GM18868 (cell line): ENCODE data around the gene SSBP4.

ENCODE experiments used
- ATAC-seq: cut with Tn5 transposase; IDR thresholded peaks from one replicate; pipeline ENCODE4 v1.9.1; 2021; ENCODE audit warnings: mild to moderate bottlenecking, moderate library complexity; ENCODE audit not compliant: unreplicated experiment

Gene SSBP4

DNA sequence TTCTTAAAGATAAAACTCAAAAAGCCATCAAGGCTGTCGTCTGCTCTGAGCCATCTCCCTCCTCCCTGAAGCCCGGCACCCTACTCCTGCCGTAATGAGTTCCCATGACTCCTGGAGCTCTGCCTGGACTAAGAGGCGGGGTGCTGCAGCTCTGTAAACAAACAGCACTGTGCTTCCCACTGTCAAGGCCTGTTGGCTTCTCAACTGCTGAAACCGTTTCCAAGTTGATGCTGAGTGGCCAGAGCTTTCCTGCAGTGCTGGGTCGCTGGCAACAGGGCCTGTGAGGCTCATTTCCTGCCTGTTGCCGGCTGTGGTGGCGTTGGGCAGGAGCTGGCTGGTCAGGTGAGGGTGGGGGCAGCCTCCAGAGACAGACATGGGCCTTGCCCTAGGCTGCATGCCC, 45.4 kb downstream of the SSBP4 start:
- no peak for ATAC-seq

- no peak for ATAC-seq
These were observed 46.2 kb downstream of the SSBP4 start for GRCh38 chr19:18465214-18465963.

GRCh38 chr19:18465964-18466339, 46.8 kb downstream of the SSBP4 start:
- no peak for ATAC-seq

- ATAC-seq: no peak
These were observed 47.2 kb downstream of the SSBP4 start for GRCh38 chr19:18466354-18466753.

DNA sequence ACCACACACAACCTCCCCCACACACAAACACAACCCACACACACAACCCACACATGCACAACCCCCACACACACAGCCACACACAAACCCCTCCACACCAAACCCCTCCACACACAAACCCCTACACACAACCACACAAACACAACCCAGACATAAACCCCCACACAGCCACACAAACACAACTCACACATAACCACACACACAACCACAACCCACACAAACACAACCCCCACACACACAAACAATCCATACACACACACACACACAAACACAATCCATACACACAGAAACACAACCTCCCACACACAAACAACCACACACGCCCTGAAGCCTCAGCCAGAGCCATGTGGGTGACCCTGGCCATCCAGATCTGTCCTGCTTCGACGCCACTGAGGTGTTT, 48.8 kb downstream of the SSBP4 start:
- ATAC-seq: no peak

DNA sequence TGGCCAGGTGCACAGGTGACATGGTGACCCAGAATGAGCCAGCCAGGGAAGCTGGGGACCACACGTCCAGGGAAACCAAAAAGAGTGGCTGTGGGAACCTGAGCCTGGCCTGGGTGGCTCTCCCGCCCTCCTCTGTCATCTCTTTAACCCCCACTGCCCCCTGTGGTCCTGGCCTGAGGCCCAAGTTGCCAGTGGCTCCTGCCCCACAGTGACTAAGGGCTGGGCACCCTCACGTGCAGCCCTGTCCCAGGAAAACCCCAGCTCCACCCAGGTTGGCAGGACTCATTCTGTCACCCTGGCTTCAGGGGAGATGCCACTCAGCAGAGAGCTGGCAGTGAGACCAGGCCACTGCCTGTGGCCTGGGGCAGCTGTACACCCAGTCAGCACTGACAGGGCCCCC, 49.3 kb downstream of the SSBP4 start:
- ATAC-seq: no peak

DNA sequence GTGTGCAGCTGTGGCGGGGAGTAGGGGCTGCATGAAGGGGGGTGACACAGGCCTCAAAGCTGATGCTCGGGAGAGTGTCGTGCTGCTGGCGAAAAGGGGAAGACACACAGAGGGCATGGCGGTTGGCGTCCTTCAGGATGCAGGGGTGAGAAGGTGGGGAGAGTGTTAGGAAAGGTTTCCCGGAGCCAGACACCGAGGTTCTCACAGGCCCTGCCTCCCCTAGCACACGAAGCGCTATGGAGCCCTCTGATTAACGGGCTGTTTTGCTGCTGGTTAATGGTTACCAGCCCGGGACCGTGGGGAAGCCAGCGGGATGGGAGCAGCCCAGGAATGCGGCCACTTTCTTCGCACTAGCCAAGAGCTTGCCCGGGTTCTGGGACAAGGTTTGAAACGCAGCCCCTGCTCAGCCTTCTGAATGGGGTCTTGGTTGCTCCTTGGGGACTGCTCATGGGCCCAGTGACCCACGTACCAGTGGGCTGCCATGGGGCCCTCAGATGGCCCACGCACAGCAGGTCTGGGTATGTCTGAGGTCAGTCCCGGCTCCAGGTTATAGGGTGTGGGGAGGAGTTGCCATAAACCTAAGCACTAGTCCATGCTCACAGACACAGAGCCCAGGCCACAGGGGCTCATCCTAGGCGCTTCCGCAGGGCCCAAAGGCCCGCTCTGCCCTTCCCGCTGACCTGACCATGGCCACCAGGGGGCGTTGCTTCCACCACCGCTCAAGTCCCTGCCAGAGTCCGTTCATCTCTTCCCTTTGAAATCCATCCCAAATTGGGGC, 50.1 kb downstream of the SSBP4 start:
- no peak for ATAC-seq

GRCh38 chr19:18470787-18471186, 51.6 kb downstream of the SSBP4 start:
- ATAC-seq: no peak

- no peak for ATAC-seq
These were observed 54.0 kb downstream of the SSBP4 start for GRCh38 chr19:18473003-18473705.

DNA sequence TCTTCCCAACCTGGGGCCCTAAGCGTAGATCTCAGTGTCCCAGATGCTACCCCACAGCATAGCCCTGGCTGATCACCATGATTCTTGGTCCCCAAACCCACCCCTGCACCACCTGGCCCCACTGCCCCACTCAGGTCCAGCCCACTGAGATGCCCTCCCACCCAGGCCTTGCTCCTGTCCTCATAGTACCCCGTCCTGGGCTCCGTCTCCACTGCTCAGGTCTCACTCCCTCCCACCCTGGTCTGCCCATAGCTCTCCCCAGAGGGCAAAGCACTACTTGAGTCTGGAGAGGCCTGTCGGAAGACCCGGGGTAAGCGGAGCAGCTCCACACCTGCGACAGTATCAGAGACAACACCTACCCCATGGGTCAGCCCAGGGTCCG, 54.5 kb downstream of the SSBP4 start:
- ATAC-seq: no peak

DNA sequence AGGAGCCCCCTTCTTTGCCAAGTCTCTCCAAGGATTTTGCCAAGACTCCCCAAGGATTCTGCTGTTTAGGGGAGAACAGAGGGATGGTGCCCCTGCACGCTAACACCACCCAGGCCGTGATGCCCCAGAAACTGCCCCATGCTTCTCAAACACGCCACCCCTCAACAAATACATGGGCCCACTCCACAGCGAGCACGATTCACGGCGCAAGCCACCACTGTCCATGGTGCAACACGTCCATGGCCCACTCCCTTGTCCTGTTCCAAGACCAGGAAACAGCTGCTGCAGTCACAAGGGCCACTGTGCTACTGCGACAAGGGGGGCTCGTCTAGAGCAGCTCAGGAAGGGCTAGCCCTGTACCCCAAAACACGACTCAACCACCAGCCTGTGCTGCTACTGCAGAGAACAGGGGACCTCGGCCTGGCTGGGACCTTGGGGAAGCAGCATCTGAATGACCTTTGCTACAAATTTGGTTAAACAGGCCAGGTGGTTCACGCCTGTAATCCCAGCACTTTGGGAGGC, 55.2 kb downstream of the SSBP4 start:
- ATAC-seq: no peak

DNA sequence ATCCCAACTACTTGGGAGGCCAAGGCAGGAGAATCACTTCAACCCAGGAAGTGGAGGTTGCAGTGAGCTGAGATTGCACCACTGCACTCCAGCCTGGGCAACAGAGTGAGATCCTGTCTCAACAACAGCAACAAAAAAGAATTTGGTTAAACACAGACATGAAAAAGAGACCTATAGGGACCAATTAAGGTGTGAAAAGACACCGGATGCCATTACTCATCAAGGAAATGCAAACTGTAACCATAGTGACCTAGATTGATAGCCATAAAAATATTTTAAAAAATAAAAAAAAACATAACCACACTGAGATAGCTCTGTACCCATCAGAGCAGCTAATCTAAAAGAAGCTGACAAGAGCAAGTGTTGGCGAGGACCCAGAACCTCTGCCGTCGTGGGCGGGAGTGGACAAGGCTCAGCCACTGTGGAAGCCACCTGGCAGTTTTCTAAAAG, 55.8 kb downstream of the SSBP4 start:
- no peak for ATAC-seq

DNA sequence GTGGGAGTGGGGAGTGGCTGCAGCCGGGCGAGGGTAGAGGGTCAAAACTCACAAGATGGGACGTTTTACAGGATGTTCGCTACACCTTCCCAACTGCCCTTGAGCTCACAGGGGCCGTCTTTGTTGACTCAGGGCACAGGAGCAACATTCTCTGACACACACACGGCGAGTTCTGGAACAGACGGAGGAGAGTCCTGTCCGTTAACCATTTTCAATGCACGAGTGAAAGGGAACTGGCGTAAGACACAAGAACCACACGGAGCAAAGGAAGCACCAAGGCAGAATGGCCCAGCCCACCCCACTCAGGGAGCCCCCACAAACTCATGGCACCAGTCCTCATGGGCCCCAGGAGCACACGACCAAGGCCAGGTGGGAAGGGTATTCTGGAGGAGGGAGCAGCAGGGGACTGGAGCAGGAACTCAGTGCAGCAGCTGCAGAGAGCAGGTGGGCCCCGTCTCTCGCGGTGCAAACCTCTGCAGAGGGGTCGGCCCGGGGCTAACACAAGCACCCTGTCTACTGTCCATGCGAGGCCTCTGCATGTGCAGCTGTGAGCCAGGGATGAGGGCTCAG, 56.6 kb downstream of the SSBP4 start:
- no peak for ATAC-seq

- no peak for ATAC-seq
These were observed 57.4 kb downstream of the SSBP4 start for GRCh38 chr19:18476507-18477041.

- no peak for ATAC-seq
These were observed 58.0 kb downstream of the SSBP4 start for GRCh38 chr19:18477042-18477779.

DNA sequence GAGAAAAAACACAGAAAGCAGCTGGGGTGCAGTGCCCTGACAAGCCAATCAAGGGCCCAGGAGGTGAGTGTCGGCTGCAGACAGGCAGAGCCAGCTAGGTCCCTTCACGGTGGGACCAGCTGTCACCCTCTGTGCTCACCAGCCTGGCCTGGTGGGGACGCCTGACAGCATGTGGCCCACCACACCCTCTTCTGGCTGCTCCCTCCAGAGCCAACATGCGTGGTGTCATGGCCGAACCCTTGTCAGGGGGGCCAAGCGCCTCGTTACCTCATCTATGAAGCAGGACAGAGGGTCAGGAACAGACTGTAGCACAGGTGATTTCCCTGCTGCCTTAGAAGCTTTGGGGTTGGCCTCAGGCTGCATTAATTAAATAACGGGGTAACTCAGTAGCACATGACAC, 58.8 kb downstream of the SSBP4 start:
- no peak for ATAC-seq

DNA sequence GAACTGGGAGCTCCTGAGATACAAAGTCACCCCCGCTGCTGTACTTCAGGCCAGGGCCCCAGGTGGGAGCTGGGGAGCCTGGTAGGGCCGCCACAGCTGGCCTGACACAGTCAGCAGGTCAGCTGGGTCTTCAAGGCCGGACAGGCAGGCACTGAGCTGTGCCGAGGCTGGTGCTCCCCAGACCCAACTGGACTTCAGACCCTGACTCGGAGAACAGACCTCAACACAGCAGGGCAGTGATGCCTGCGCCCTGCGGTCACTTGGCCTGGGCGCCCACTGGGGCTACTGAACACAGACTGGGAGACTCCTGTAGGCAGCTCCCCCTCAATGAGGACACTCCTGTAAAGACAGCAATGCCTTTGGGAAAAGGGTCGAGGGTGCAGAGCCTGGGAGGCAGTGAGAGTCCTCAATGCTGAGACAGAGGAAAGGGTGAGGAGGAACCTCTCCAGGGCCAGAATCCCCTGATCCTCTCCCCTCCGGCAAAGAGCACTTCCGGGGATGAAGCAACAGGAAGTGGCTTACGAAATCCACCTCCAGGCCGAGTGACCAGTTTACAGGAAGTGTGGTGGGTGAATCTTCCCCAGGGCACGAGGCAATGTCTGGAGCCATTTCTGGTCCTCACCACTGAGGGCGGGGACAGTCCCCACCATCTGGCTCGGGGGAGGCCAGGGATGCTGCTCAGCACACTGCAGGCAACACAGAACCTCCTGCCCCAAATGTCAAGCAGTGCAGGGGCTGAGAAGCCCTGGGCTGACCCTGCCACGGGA, 59.5 kb downstream of the SSBP4 start:
- peak; percentile 59 for ATAC-seq

DNA sequence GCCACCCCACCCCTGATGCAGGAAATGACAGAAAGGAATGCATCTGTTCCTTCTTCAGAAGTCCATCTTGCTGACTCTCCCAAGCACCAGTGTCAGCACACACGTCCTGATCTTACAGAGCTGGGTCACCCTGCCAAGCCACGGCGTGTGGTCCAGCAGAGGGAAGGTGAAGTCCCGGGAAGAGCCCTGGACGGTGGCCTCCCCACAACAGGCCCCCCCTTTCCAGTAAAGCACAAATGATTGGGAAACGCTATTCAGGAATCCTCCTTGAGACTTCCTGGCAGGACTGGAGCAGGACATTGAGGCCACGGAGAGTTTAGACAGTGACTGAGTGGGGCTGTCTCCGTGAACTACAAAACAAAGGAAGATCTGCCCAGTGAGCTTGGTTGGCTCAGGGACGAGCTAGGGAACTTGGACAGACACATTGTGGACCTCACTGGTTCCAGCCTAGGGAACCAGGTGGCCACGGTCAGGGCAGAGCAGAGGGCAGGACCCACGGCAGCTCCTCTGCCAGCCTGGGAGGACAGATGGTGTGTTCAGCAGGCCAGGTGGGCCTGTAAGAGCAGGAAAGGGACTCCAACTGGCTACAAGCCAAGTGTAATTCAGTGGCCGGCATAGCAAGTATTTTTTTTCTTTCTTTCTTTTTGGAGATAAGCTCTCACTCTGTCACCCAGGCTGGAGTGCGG, 61.0 kb downstream of the SSBP4 start:
- no peak for ATAC-seq
